OCI-LY1 (cell line): ENCODE measurements around the gene DTX3.
A peak's percentile ranks its signal among the peaks of the same experiment; 100 is the strongest.
"Not testable (repeated sequence)": the region's sequence is repeated elsewhere in the genome, so short reads cannot be mapped to it uniquely, and the experiment has no call there.

Source experiments
- H2AFZ ChIP-seq: fragments of 200-600 bp; sonication (generic), shearing (Covaris generic); 2 replicates; pipeline ENCODE4 v1.6.0; 2014; ENCODE audit warnings: antibody characterized with exemption, mild to moderate bottlenecking, low read length
- H3F3A ChIP-seq: fragments of 200-600 bp; sonication (generic), shearing (Covaris generic); 2 replicates; pipeline ENCODE4 v1.6.0; 2014; ENCODE audit warnings: mild to moderate bottlenecking, antibody characterized with exemption, low read length, moderate library complexity; ENCODE audit not compliant: insufficient read depth
- H3K27ac ChIP-seq: fragments of 200-600 bp; sonication (generic); 2 replicates; pipeline ENCODE4 v1.5.1; 2014; ENCODE audit warnings: low read length, mixed run types, mild to moderate bottlenecking, low read depth; ENCODE audit not compliant: poor library complexity, severe bottlenecking
- H3K27me3 ChIP-seq: fragments of 200-600 bp; sonication (generic); 2 replicates; pipeline ENCODE4 v1.6.0; 2014; ENCODE audit warnings: antibody characterized with exemption, mild to moderate bottlenecking, low read length, moderate library complexity; ENCODE audit not compliant: insufficient read depth
- H3K36me3 ChIP-seq: fragments of 200-600 bp; sonication (generic); 2 replicates; pipeline ENCODE4 v1.6.1; 2014; ENCODE audit warnings: mild to moderate bottlenecking, antibody characterized with exemption, low read length, moderate library complexity, mixed read lengths; ENCODE audit not compliant: insufficient read depth
- H3K4me1 ChIP-seq: fragments of 200-600 bp; sonication (generic); 2 replicates; pipeline ENCODE4 v1.5.1; 2014; ENCODE audit warnings: mild to moderate bottlenecking, low read length, moderate library complexity; ENCODE audit not compliant: insufficient read depth, severe bottlenecking
- H3K4me2 ChIP-seq: fragments of 200-600 bp; sonication (generic), shearing (Covaris generic); 2 replicates; pipeline ENCODE4 v1.6.1; 2014; ENCODE audit warnings: low read length
- H3K4me3 ChIP-seq: fragments of 200-600 bp; sonication (generic); 2 replicates; pipeline ENCODE4 v1.5.1; 2014; ENCODE audit warnings: low read length, low read depth, mild to moderate bottlenecking, mixed read lengths; ENCODE audit not compliant: poor library complexity, severe bottlenecking
- H3K79me2 ChIP-seq: fragments of 200-600 bp; shearing (Covaris generic); 2 replicates; pipeline ENCODE4 v1.6.1; 2016; ENCODE audit warnings: mixed run types, low read length, mixed read lengths; ENCODE audit not compliant: insufficient read depth
- H3K9ac ChIP-seq: fragments of 200-600 bp; sonication (generic), shearing (Covaris generic); 2 replicates; pipeline ENCODE4 v1.6.1; 2014; ENCODE audit warnings: mild to moderate bottlenecking, low read length, mixed read lengths
- H3K9me2 ChIP-seq: fragments of 200-600 bp; sonication (generic), shearing (Covaris generic); 2 replicates; pipeline ENCODE4 v1.6.1; 2014; ENCODE audit warnings: low read depth, mild to moderate bottlenecking, low read length, mixed read lengths
- H3K9me3 ChIP-seq: fragments of 200-600 bp; shearing (Covaris generic); 2 replicates; pipeline ENCODE4 v1.6.1; 2014; ENCODE audit warnings: low read length, mixed read lengths
- H4K20me1 ChIP-seq: fragments of 200-600 bp; sonication (generic), shearing (Covaris generic); 2 replicates; pipeline ENCODE4 v1.6.0; 2016; ENCODE audit warnings: mild to moderate bottlenecking, low read length; ENCODE audit not compliant: insufficient read depth
- CTCF ChIP-seq: fragments of 200-600 bp; sonication (generic), shearing (Covaris generic); IDR thresholded peaks from 2 replicates; pipeline ENCODE4 v1.5.1; 2017; ENCODE audit warnings: mild to moderate bottlenecking, antibody characterized with exemption, low read length, moderate library complexity, mixed read lengths
- EZH2 ChIP-seq: fragments of 200-600 bp; sonication (generic), shearing (Covaris generic); IDR thresholded peaks from 2 replicates; pipeline ENCODE4 v1.8.0; 2017; ENCODE audit warnings: borderline replicate concordance, mixed run types, mild to moderate bottlenecking, antibody characterized with exemption, low read length, moderate library complexity, mixed read lengths

Gene DTX3

GRCh38 chr12:57631566-57632072 lies 27.0 kb downstream of the DTX3 start:
- Histone ChIP-seq H3K27me3 (no peaks in the 10 kb centered on the region; the same call in 1 of the 2 replicates), H3K79me2 (no peaks in the 10 kb centered on the region), H3K36me3 (no peaks in the 10 kb centered on the region), H4K20me1 (no peaks in the 10 kb centered on the region), H3F3A (no peaks in the 10 kb centered on the region), H3K9ac (no peak overlapping the region), H3K4me1 (peaks cover 17% of the 10 kb centered on the region), H3K9me3 (no peaks in the 10 kb centered on the region), H3K27ac (no peak overlapping the region), H2AFZ (no peak overlapping the region), H3K9me2 (no peaks in the 10 kb centered on the region), H3K4me2 (peak overlapping the region; percentile 87), H3K4me3 (peak overlapping the region; percentile 71)
- TF ChIP-seq EZH2 = no peak
- TF ChIP-seq CTCF = no peak

- no peak overlapping the region for H3K27ac ChIP-seq
- H3K36me3 ChIP-seq = no peaks in the 10 kb centered on the region
- no peaks in the 10 kb centered on the region for H3K9me2 ChIP-seq
- H3K9ac ChIP-seq = peak overlapping the region; percentile 75
- peak overlapping the region; percentile 71 for H3K4me3 ChIP-seq
- no peaks in the 10 kb centered on the region for H3K79me2 ChIP-seq
- H3F3A ChIP-seq = no peaks in the 10 kb centered on the region
- no peaks in the 10 kb centered on the region for H4K20me1 ChIP-seq
- peaks cover 17% of the 10 kb centered on the region for H3K4me1 ChIP-seq
- H3K9me3 ChIP-seq = no peaks in the 10 kb centered on the region
- peak overlapping the region; percentile 67 for H2AFZ ChIP-seq
- H3K27me3 ChIP-seq = no peaks in the 10 kb centered on the region; the same call in 1 of the 2 replicates
- TF ChIP-seq CTCF (no peak), EZH2 (no peak)
- peak overlapping the region; percentile 87 for H3K4me2 ChIP-seq
These were observed 27.7 kb downstream of the DTX3 start for GRCh38 chr12:57632073-57632957.

- no peaks in the 10 kb centered on the region for H3F3A ChIP-seq
- no peak within 1 kb of the TSS for H3K27ac ChIP-seq
- H3K9ac ChIP-seq = peak within 1 kb of the TSS; percentile 75
- no peaks in the 10 kb centered on the region for H3K79me2 ChIP-seq
- H3K27me3 ChIP-seq = no peaks in the 10 kb centered on the region; the same call in 1 of the 2 replicates
- peak within 1 kb of the TSS; percentile 67 for H2AFZ ChIP-seq
- no peaks in the 10 kb centered on the region for H3K9me2 ChIP-seq
- H3K4me3 ChIP-seq = peak within 1 kb of the TSS; percentile 71
- peak within 1 kb of the TSS; percentile 87 for H3K4me2 ChIP-seq
- TF ChIP-seq CTCF (peak; percentile 86), EZH2 (no peak)
- no peaks in the 10 kb centered on the region for H4K20me1 ChIP-seq
- H3K9me3 ChIP-seq = no peaks in the 10 kb centered on the region
- H3K36me3 ChIP-seq = no peaks in the 10 kb centered on the region
- peaks cover 17% of the 10 kb centered on the region for H3K4me1 ChIP-seq
These were observed 28.6 kb downstream of the DTX3 start, which contains the start of gene B4GALNT1 for GRCh38 chr12:57632958-57633840. Gene B4GALNT1, minus strand, starts transcription at chr12:57633201. Its CDS starts 1,069 bp downstream, at chr12:57632132.

GRCh38 chr12:57636731-57637130 lies 32.1 kb downstream of the DTX3 start:
- not testable (repeated sequence) for H4K20me1 ChIP-seq, H3K4me3 ChIP-seq, H3K9me3 ChIP-seq, H3K36me3 ChIP-seq, H3K4me2 ChIP-seq, H3K9ac ChIP-seq, H2AFZ ChIP-seq, H3K27ac ChIP-seq, H3K27me3 ChIP-seq, H3K79me2 ChIP-seq, H3K9me2 ChIP-seq, H3F3A ChIP-seq
- H3K4me1 ChIP-seq = peaks cover 16% of the 10 kb centered on the region
